Transverse colon (tissue), 4 donors: Measurements from ENCODE around the gene FBXO34. TPM values are rescaled to one million over a fixed set of nuclear protein-coding genes. Genes with fewer than 3 reads are reported as not detected.

Source experiments
- DNase-seq: peaks from one replicate; pipeline ENCODE4 v3.0.0-alpha.2; 2019
- H3K27ac ChIP-seq, 4 donors: fragments of 200-600 bp; sonication (generic); 2 replicates each; pipeline ENCODE4 v1.5.1; 2016 to 2018; ENCODE audit warnings: inconsistent platforms in 4 of 4
- H3K27me3 ChIP-seq: fragments of 200-600 bp; sonication (generic); 2 replicates; pipeline ENCODE4 v1.5.1; 2017; ENCODE audit warnings: inconsistent platforms
- H3K36me3 ChIP-seq, 4 donors: fragments of 200-600 bp; sonication (generic); 2 replicates each; pipeline ENCODE4 v1.5.1; 2017 to 2019; ENCODE audit warnings: inconsistent platforms in 4 of 4
- H3K4me1 ChIP-seq, 4 donors: fragments of 200-600 bp; sonication (generic); 2 replicates each; pipeline ENCODE4 v1.5.1; 2017 to 2020; ENCODE audit warnings: inconsistent platforms in 4 of 4
- H3K4me3 ChIP-seq, 4 donors: fragments of 200-600 bp; sonication (generic); 1 replicate in 1 of 4; 2 replicates in 3 of 4; pipeline versions ENCODE4 v1.5.1 to v1.6.1; 2017 to 2019; ENCODE audit warnings: inconsistent platforms in 4 of 4
- H3K9me3 ChIP-seq, 2 donors: fragments of 200-600 bp; sonication (generic); 2 replicates each; pipeline ENCODE4 v1.5.1; 2017 to 2019; ENCODE audit warnings: inconsistent platforms in 2 of 2
- CTCF ChIP-seq, 5 experiments: fragments of 200-600 bp in 3 of 5; fragments of 450-650 bp in 2 of 5; sonication (generic) in 3 of 5; IDR thresholded peaks; 1 replicate in 2 of 5; 2 replicates in 3 of 5; pipeline ENCODE4 v1.5.1; 2016 to 2017; ENCODE audit warnings: antibody characterized with exemption in 5 of 5, inconsistent platforms in 3 of 5, mild to moderate bottlenecking in 2 of 5, moderate library complexity in 1 of 5
- EP300 ChIP-seq: sonication (generic); formaldehyde crosslinking; IDR thresholded peaks from one replicate; pipeline ENCODE4 v1.6.1; 2017; ENCODE audit warnings: antibody characterized with exemption, low read depth
- POLR2A ChIP-seq: fragments of 450-650 bp; IDR thresholded peaks from one replicate; pipeline ENCODE4 v1.6.1; 2016; ENCODE audit warnings: antibody characterized with exemption, mild to moderate bottlenecking, moderate library complexity
- POLR2AphosphoS5 ChIP-seq, 3 donors: sonication (generic); formaldehyde crosslinking; IDR thresholded peaks; one replicate each; pipeline ENCODE4 v1.6.1; 2016; ENCODE audit warnings: antibody characterized with exemption in 3 of 3
- WGBS, 2 donors: methylation state at CpG; one replicate each; pipeline ENCODE4 v1.1.5; 2018; ENCODE audit warnings: low coverage in 1 of 2; 5-methylcytosine and 5-hydroxymethylcytosine counted together
- in situ Hi-C, 4 donors: fragments of 200-750 bp; cut with MboI; loops; one replicate each; pipeline versions ENCODE4 v1.15.0 to v1.15.1; 2017; ENCODE audit warnings: low sequenced_read_pairs in 3 of 4, low pct_ligation_motif_present in 1 of 4, low pct_unique_long_range_greater_than_20kb in 1 of 4
- intact Hi-C: fragments of 100-400 bp; cut with DNase I; formaldehyde crosslinking; loops from one replicate; pipeline ENCODE4 v1.15.1; 2023; ENCODE audit warnings: low total_unique reads
- total RNA-seq, 4 donors: library from RNA; depleted of rRNA; stranded (reverse); fragments of >200 nt; gene quantifications; one replicate each; pipeline ENCODE4 v1.1.0, GENCODE V29; 2016

FBXO34 gene
- total RNA-seq, 4 donors from 2014 or later: 34.2 to 129 (median 99.4) TPM

- Histone ChIP-seq H3K4me1 (peaks cover 11 to 49% (median 42%) of the 10 kb centered on the region in 4 donors), H3K27me3 (no peaks in the 10 kb centered on the region), H3K36me3 (no peaks in the 10 kb centered on the region), H3K27ac (peak overlapping the region; percentile 33 to 61 (median 49)), H3K9me3 (no peaks in the 10 kb centered on the region), H3K4me3 (no peak overlapping the region)
- no peak for DNase-seq
- WGBS, 2 donors: 37 to 40% methylated on average over 3 to 6 of the region's 6 CpGs
- in situ Hi-C loops (loop anchor here in 1 of 4 donors (10.0 kb wide), 1 partner anchor 77 kb away; no protein-coding TSS in a partner anchor), intact Hi-C loops (no loop called here)
- no peak for TF ChIP-seq EP300
- TF ChIP-seq POLR2A: no peak
- no peak for TF ChIP-seq CTCF (IDR thresholded peaks at IDR 0.05)
- TF ChIP-seq POLR2AphosphoS5 (IDR thresholded peaks at IDR 0.05): no peak
Observed at GRCh38 chr14:55277972-55278740, 6.9 kb downstream of the FBXO34 start.

GRCh38 chr14:55279384-55279783, 8.2 kb downstream of the FBXO34 start:
- in situ Hi-C loops (loop anchor here in 1 of 4 donors (10.0 kb wide), 1 partner anchor 75 kb away; no protein-coding TSS in a partner anchor), intact Hi-C loops (no loop called here)
- 69% methylated on average over 1 of the region's 1 CpG for WGBS, 2 donors
- Histone ChIP-seq H3K27me3 (no peaks in the 10 kb centered on the region), H3K27ac (no peak overlapping the region), H3K4me1 (peaks cover 8 to 37% (median 30%) of the 10 kb centered on the region in 4 donors), H3K4me3 (no peak overlapping the region), H3K36me3 (no peaks in the 10 kb centered on the region), H3K9me3 (no peaks in the 10 kb centered on the region)
- no peak for DNase-seq
- TF ChIP-seq EP300: no peak

- no peaks in the 10 kb centered on the region for H3K36me3 ChIP-seq
- WGBS, 2 donors: 64 to 69% methylated on average over 6 of the region's 6 CpGs
- H3K27me3 ChIP-seq: no peaks in the 10 kb centered on the region
- no peak for DNase-seq
- intact Hi-C loops (no loop called here), in situ Hi-C loops (no loop called here)
- H3K27ac ChIP-seq: no peak overlapping the region
- no peak overlapping the region for H3K4me3 ChIP-seq
- TF ChIP-seq POLR2A: no peak
- H3K9me3 ChIP-seq: no peaks in the 10 kb centered on the region
- peaks cover 3 to 40% (median 21%) of the 10 kb centered on the region in 4 donors for H3K4me1 ChIP-seq
Observed at GRCh38 chr14:55281316-55281839, 10.2 kb downstream of the FBXO34 start.

GRCh38 chr14:55285048-55285652, 13.9 kb downstream of the FBXO34 start:
- Histone ChIP-seq H3K27me3 (no peaks in the 10 kb centered on the region), H3K36me3 (no peaks in the 10 kb centered on the region), H3K9me3 (no peaks in the 10 kb centered on the region), H3K4me1 (peaks cover 3 to 33% (median 3%) of the 10 kb centered on the region in 4 donors), H3K27ac (no peak overlapping the region), H3K4me3 (no peak overlapping the region)
- no peak for DNase-seq
- intact Hi-C loops (no loop called here), in situ Hi-C loops (no loop called here)
- no peak for TF ChIP-seq EP300
- no peak for TF ChIP-seq CTCF (IDR thresholded peaks at IDR 0.05)
- TF ChIP-seq POLR2AphosphoS5 (IDR thresholded peaks at IDR 0.05): no peak
- no peak for TF ChIP-seq POLR2A
- WGBS, 2 donors: 66 to 82% methylated on average over 13 of the region's 13 CpGs

- no peak for TF ChIP-seq EP300
- TF ChIP-seq POLR2AphosphoS5 (IDR thresholded peaks at IDR 0.05): no peak
- no peak for TF ChIP-seq CTCF (IDR thresholded peaks at IDR 0.05)
- TF ChIP-seq POLR2A: no peak
- intact Hi-C loops (no loop called here), in situ Hi-C loops (no loop called here)
- no peaks in the 10 kb centered on the region for H3K27me3 ChIP-seq
- no peak for DNase-seq
- no peak overlapping the region for H3K27ac ChIP-seq
- 52 to 79% methylated on average over 4 to 6 of the region's 6 CpGs for WGBS, 2 donors
- peaks cover 0 to 38% (median 2%) of the 10 kb centered on the region in 4 donors for H3K4me1 ChIP-seq
- H3K36me3 ChIP-seq: no peaks in the 10 kb centered on the region
- no peaks in the 10 kb centered on the region for H3K9me3 ChIP-seq
- no peak overlapping the region for H3K4me3 ChIP-seq
Observed at GRCh38 chr14:55288439-55288838, 17.2 kb downstream of the FBXO34 start.
